ENCODE measurements around the gene CLRN1.
"Not testable (repeated sequence)": the region's sequence is repeated elsewhere in the genome, so short reads cannot be mapped to it uniquely, and the experiment has no call there.

The CLRN1 gene

GRCh38 chr3:150996731-150997130, 24.2 kb upstream of the CLRN1 start:
- TF ChIP-seq SUZ12 (IDR thresholded peaks at IDR 0.05; ENCODE audit: extremely low read depth, insufficient read depth, insufficient read length), result no peak
- Histone ChIP-seq H3K36me3 (ENCODE audit: insufficient read depth, insufficient read length, low read length) (no peaks in the 10 kb centered on the region), H3K9ac (ENCODE audit: insufficient read length, low read depth) (no peak overlapping the region), H3K4me1 (ENCODE audit: insufficient read depth, insufficient read length) (no peaks in the 10 kb centered on the region), H3K4me3 (ENCODE audit: insufficient read length, low read depth) (no peak overlapping the region), H3K9me3 (ENCODE audit: insufficient read depth, low read length) (no peaks in the 10 kb centered on the region), H3K27me3 (ENCODE audit: insufficient read depth, insufficient read length) (no peaks in the 10 kb centered on the region)
- DNase-seq (ENCODE audit: low read depth, low spot score), result no peak

- H3K36me3 ChIP-seq (ENCODE audit: insufficient read depth, insufficient read length, low read length), result no peaks in the 10 kb centered on the region
- H3K9ac ChIP-seq (ENCODE audit: insufficient read length, low read depth), result no peak overlapping the region
- no peaks in the 10 kb centered on the region for H3K27me3 ChIP-seq (ENCODE audit: insufficient read depth, insufficient read length)
- no peaks in the 10 kb centered on the region for H3K4me1 ChIP-seq (ENCODE audit: insufficient read depth, insufficient read length)
- H3K9me3 ChIP-seq (ENCODE audit: insufficient read depth, low read length), result no peaks in the 10 kb centered on the region
- TF ChIP-seq YY1 (IDR thresholded peaks at IDR 0.05; ENCODE audit: insufficient read depth, insufficient read length), result no peak
- TF ChIP-seq ZNF274 (IDR thresholded peaks at IDR 0.05; ENCODE audit: low read depth, low read length), result no peak
- TF ChIP-seq SUZ12 (IDR thresholded peaks at IDR 0.05; ENCODE audit: extremely low read depth, insufficient read depth, insufficient read length), result no peak
- no peak overlapping the region for H3K4me3 ChIP-seq (ENCODE audit: insufficient read length, low read depth)
- DNase-seq (ENCODE audit: low read depth, low spot score), result no peak
Measured at GRCh38 chr3:150995510-150995909, 23.0 kb upstream of the CLRN1 start.

- Histone ChIP-seq H3K36me3 (ENCODE audit: insufficient read depth, insufficient read length, low read length) (no peaks in the 10 kb centered on the region), H3K9me3 (ENCODE audit: insufficient read depth, low read length) (no peaks in the 10 kb centered on the region), H3K27me3 (ENCODE audit: insufficient read depth, insufficient read length) (no peaks in the 10 kb centered on the region), H3K9ac (ENCODE audit: insufficient read length, low read depth) (no peak overlapping the region), H3K4me3 (ENCODE audit: insufficient read length, low read depth) (no peak overlapping the region), H3K4me1 (ENCODE audit: insufficient read depth, insufficient read length) (no peaks in the 10 kb centered on the region)
- no peak for TF ChIP-seq YY1 (IDR thresholded peaks at IDR 0.05; ENCODE audit: insufficient read depth, insufficient read length)
- TF ChIP-seq SUZ12 (IDR thresholded peaks at IDR 0.05; ENCODE audit: extremely low read depth, insufficient read depth, insufficient read length), result no peak
- TF ChIP-seq ZNF274 (IDR thresholded peaks at IDR 0.05; ENCODE audit: low read depth, low read length), result no peak
- DNase-seq (ENCODE audit: low read depth, low spot score), result no peak
Measured at GRCh38 chr3:150989208-150989607, 16.7 kb upstream of the CLRN1 start.

- H3K27me3 ChIP-seq (ENCODE audit: insufficient read depth, insufficient read length); H3K9ac ChIP-seq (ENCODE audit: insufficient read length, low read depth); H3K4me3 ChIP-seq (ENCODE audit: insufficient read length, low read depth); H3K4me1 ChIP-seq (ENCODE audit: insufficient read depth, insufficient read length); DNase-seq (ENCODE audit: low read depth, low spot score); H3K36me3 ChIP-seq (ENCODE audit: insufficient read depth, insufficient read length, low read length); H3K9me3 ChIP-seq (ENCODE audit: insufficient read depth, low read length): not testable (repeated sequence)
Measured at GRCh38 chr3:150988395-150988794, 15.9 kb upstream of the CLRN1 start.

- H3K4me1 ChIP-seq (ENCODE audit: insufficient read depth, insufficient read length), result no peaks in the 10 kb centered on the region
- no peak overlapping the region for H3K9ac ChIP-seq (ENCODE audit: insufficient read length, low read depth)
- no peaks in the 10 kb centered on the region for H3K9me3 ChIP-seq (ENCODE audit: insufficient read depth, low read length)
- DNase-seq (ENCODE audit: low read depth, low spot score), result no peak
- H3K27me3 ChIP-seq (ENCODE audit: insufficient read depth, insufficient read length), result no peaks in the 10 kb centered on the region
- TF ChIP-seq ZNF274 (IDR thresholded peaks at IDR 0.05; ENCODE audit: low read depth, low read length) (no peak), YY1 (IDR thresholded peaks at IDR 0.05; ENCODE audit: insufficient read depth, insufficient read length) (no peak), SUZ12 (IDR thresholded peaks at IDR 0.05; ENCODE audit: extremely low read depth, insufficient read depth, insufficient read length) (no peak)
- H3K4me3 ChIP-seq (ENCODE audit: insufficient read length, low read depth), result no peak overlapping the region
- H3K36me3 ChIP-seq (ENCODE audit: insufficient read depth, insufficient read length, low read length), result no peaks in the 10 kb centered on the region
Measured at GRCh38 chr3:150985711-150986110, 13.2 kb upstream of the CLRN1 start.

GRCh38 chr3:150984066-150984465, 11.5 kb upstream of the CLRN1 start:
- H3K9me3 ChIP-seq (ENCODE audit: insufficient read depth, low read length), result no peaks in the 10 kb centered on the region
- TF ChIP-seq YY1 (IDR thresholded peaks at IDR 0.05; ENCODE audit: insufficient read depth, insufficient read length) (no peak), ZNF274 (IDR thresholded peaks at IDR 0.05; ENCODE audit: low read depth, low read length) (no peak), SUZ12 (IDR thresholded peaks at IDR 0.05; ENCODE audit: extremely low read depth, insufficient read depth, insufficient read length) (no peak)

GRCh38 chr3:150978566-150979148, 6.1 kb upstream of the CLRN1 start:
- H3K27me3 ChIP-seq (ENCODE audit: insufficient read depth, insufficient read length), result no peaks in the 10 kb centered on the region
- H3K36me3 ChIP-seq (ENCODE audit: insufficient read depth, insufficient read length, low read length), result no peaks in the 10 kb centered on the region
- no peaks in the 10 kb centered on the region for H3K9me3 ChIP-seq (ENCODE audit: insufficient read depth, low read length)
- no peak overlapping the region for H3K4me3 ChIP-seq (ENCODE audit: insufficient read length, low read depth)
- H3K9ac ChIP-seq (ENCODE audit: insufficient read length, low read depth), result no peak overlapping the region
- H3K4me1 ChIP-seq (ENCODE audit: insufficient read depth, insufficient read length), result no peaks in the 10 kb centered on the region
- no peak for DNase-seq (ENCODE audit: low read depth, low spot score)
- no peak for TF ChIP-seq ZNF274 (IDR thresholded peaks at IDR 0.05; ENCODE audit: low read depth, low read length)
- no peak for TF ChIP-seq SUZ12 (IDR thresholded peaks at IDR 0.05; ENCODE audit: extremely low read depth, insufficient read depth, insufficient read length)
- TF ChIP-seq YY1 (IDR thresholded peaks at IDR 0.05; ENCODE audit: insufficient read depth, insufficient read length), result no peak

More at GRCh38 chr3:150984066-150984465, 11.5 kb upstream of the CLRN1 start:
- no peaks in the 10 kb centered on the region for H3K4me1 ChIP-seq (ENCODE audit: insufficient read depth, insufficient read length)
- no peak for DNase-seq (ENCODE audit: low read depth, low spot score)
- H3K9ac ChIP-seq (ENCODE audit: insufficient read length, low read depth), result no peak overlapping the region
- H3K4me3 ChIP-seq (ENCODE audit: insufficient read length, low read depth), result no peak overlapping the region
- H3K36me3 ChIP-seq (ENCODE audit: insufficient read depth, insufficient read length, low read length), result no peaks in the 10 kb centered on the region
- H3K27me3 ChIP-seq (ENCODE audit: insufficient read depth, insufficient read length), result no peaks in the 10 kb centered on the region

- DNase-seq (ENCODE audit: low read depth, low spot score), result no peak
Measured at GRCh38 chr3:150975992-150976368, 3.5 kb upstream of the CLRN1 start.

More at GRCh38 chr3:150975992-150976368, 3.5 kb upstream of the CLRN1 start:
- no peak overlapping the region for H3K4me3 ChIP-seq (ENCODE audit: insufficient read length, low read depth)
- H3K9me3 ChIP-seq (ENCODE audit: insufficient read depth, low read length), result no peaks in the 10 kb centered on the region
- no peak overlapping the region for H3K9ac ChIP-seq (ENCODE audit: insufficient read length, low read depth)
- H3K36me3 ChIP-seq (ENCODE audit: insufficient read depth, insufficient read length, low read length), result no peaks in the 10 kb centered on the region
- TF ChIP-seq YY1 (IDR thresholded peaks at IDR 0.05; ENCODE audit: insufficient read depth, insufficient read length), result no peak
- no peak for TF ChIP-seq ZNF274 (IDR thresholded peaks at IDR 0.05; ENCODE audit: low read depth, low read length)
- TF ChIP-seq SUZ12 (IDR thresholded peaks at IDR 0.05; ENCODE audit: extremely low read depth, insufficient read depth, insufficient read length), result no peak
- H3K27me3 ChIP-seq (ENCODE audit: insufficient read depth, insufficient read length), result no peaks in the 10 kb centered on the region
- peaks cover 5% of the 10 kb centered on the region for H3K4me1 ChIP-seq (ENCODE audit: insufficient read depth, insufficient read length)

All from NT2/D1 (cell line).